Neural cell (in vitro differentiated cells): ENCODE data around the gene ADGRG3. TPM values are rescaled to one million over a fixed set of nuclear protein-coding genes. Genes with fewer than 3 reads are reported as not detected.

Experiments used
- H2AFZ ChIP-seq: fragments of 200-600, 300-800 bp; sonication (generic), shearing (Covaris generic); 2 replicates; pipeline ENCODE4 v1.6.0; 2014; ENCODE audit warnings: low read depth, mild to moderate bottlenecking, antibody characterized with exemption, low read length, moderate library complexity
- H3F3A ChIP-seq: fragments of 200-600 bp; shearing (Covaris generic); 2 replicates; pipeline ENCODE4 v1.6.1; 2016; ENCODE audit warnings: mild to moderate bottlenecking, moderate library complexity, mixed read lengths, antibody characterized with exemption, low read length; ENCODE audit not compliant: insufficient read depth, poor library complexity, severe bottlenecking
- H3K27ac ChIP-seq: fragments of 200-600, 300-800 bp; sonication (generic), shearing (Covaris generic); 2 replicates; pipeline ENCODE4 v1.5.1; 2014; ENCODE audit warnings: mild to moderate bottlenecking, low read length, moderate library complexity
- H3K27me3 ChIP-seq: fragments of 300-800, 200-600 bp; sonication (generic), shearing (Covaris generic); 2 replicates; pipeline ENCODE4 v1.6.0; 2014; ENCODE audit warnings: mild to moderate bottlenecking, low read depth, low read length, moderate library complexity; ENCODE audit not compliant: insufficient read depth
- H3K36me3 ChIP-seq: fragments of 300-800, 200-600 bp; sonication (generic), shearing (Covaris generic); 2 replicates; pipeline ENCODE4 v1.5.1; 2014; ENCODE audit warnings: mild to moderate bottlenecking, antibody characterized with exemption, low read length, moderate library complexity; ENCODE audit not compliant: insufficient read depth
- H3K4me2 ChIP-seq: fragments of 300-800, 200-600 bp; sonication (generic), shearing (Covaris generic); 2 replicates; pipeline ENCODE4 v1.6.0; 2014; ENCODE audit warnings: mild to moderate bottlenecking, low read length
- H3K4me3 ChIP-seq: fragments of 300-800, 200-600 bp; sonication (generic), shearing (Covaris generic); 2 replicates; pipeline ENCODE4 v1.5.1; 2014; ENCODE audit warnings: mild to moderate bottlenecking, low read length, moderate library complexity
- H3K79me2 ChIP-seq: fragments of 200-600 bp; shearing (Covaris generic); replicated peaks from 2 replicates; pipeline ENCODE4 v1.6.0; 2014; ENCODE audit warnings: mild to moderate bottlenecking, low read length, moderate library complexity; ENCODE audit not compliant: insufficient read depth
- H3K9ac ChIP-seq: fragments of 300-800, 200-600 bp; sonication (generic), shearing (Covaris generic); 2 replicates; pipeline ENCODE4 v1.6.1; 2016; ENCODE audit warnings: mild to moderate bottlenecking, low read length, mixed read lengths
- H3K9me2 ChIP-seq: fragments of 200-600 bp; shearing (Covaris generic); 2 replicates; pipeline ENCODE4 v1.6.1; 2016; ENCODE audit warnings: mild to moderate bottlenecking, low read length, mixed read lengths; ENCODE audit not compliant: insufficient read depth
- H3K9me3 ChIP-seq: fragments of 200-600, 300-800 bp; sonication (generic), shearing (Covaris generic); 2 replicates; pipeline ENCODE4 v1.6.1; 2016; ENCODE audit warnings: mild to moderate bottlenecking, mixed run types, low read length, moderate library complexity, mixed read lengths
- H4K20me1 ChIP-seq: fragments of 200-600 bp; shearing (Covaris generic); 2 replicates; pipeline ENCODE4 v1.6.1; 2016; ENCODE audit warnings: mild to moderate bottlenecking, mixed run types; ENCODE audit not compliant: insufficient read depth
- CTCF ChIP-seq: fragments of 450-650 bp; IDR thresholded peaks from 2 replicates; pipeline ENCODE4 v1.5.1; 2014; ENCODE audit warnings: antibody characterized with exemption, mild to moderate bottlenecking, moderate library complexity; ENCODE audit not compliant: poor library complexity, severe bottlenecking
- EP300 ChIP-seq: fragments of 450-650 bp; conservative IDR thresholded peaks from 2 replicates; pipeline ENCODE4 v1.6.1; 2014; ENCODE audit warnings: antibody characterized with exemption, mild to moderate bottlenecking, moderate library complexity; ENCODE audit not compliant: poor library complexity, severe bottlenecking
- EZH2 ChIP-seq: fragments of 200-600, 300-800 bp; shearing (Covaris generic), sonication (generic); IDR thresholded peaks from 2 replicates; pipeline ENCODE4 v1.6.1; 2014; ENCODE audit warnings: antibody characterized with exemption, low read length, borderline replicate concordance, mild to moderate bottlenecking; ENCODE audit not compliant: insufficient read depth, poor library complexity, severe bottlenecking
- MXI1 ChIP-seq: fragments of 450-650 bp; conservative IDR thresholded peaks from 2 replicates; pipeline ENCODE4 v1.6.1; 2014; ENCODE audit warnings: antibody characterized with exemption, mild to moderate bottlenecking; ENCODE audit not compliant: poor library complexity, severe bottlenecking
- POLR2AphosphoS5 ChIP-seq: IDR thresholded peaks from 2 replicates; pipeline ENCODE4 v1.6.1; 2012
- RAD21 ChIP-seq: fragments of 450-650 bp; conservative IDR thresholded peaks from 2 replicates; pipeline ENCODE4 v1.6.1; 2014; ENCODE audit warnings: antibody characterized with exemption, mild to moderate bottlenecking, moderate library complexity
- REST ChIP-seq: IDR thresholded peaks from 2 replicates; pipeline ENCODE4 v1.6.1; 2012; ENCODE audit warnings: borderline replicate concordance
- SMC3 ChIP-seq: fragments of 450-650 bp; conservative IDR thresholded peaks from 2 replicates; pipeline ENCODE4 v1.6.1; 2014; ENCODE audit warnings: antibody characterized with exemption, mild to moderate bottlenecking, moderate library complexity; ENCODE audit not compliant: poor library complexity
- TAF1 ChIP-seq: IDR thresholded peaks from 2 replicates; pipeline ENCODE4 v1.6.1; 2012; ENCODE audit warnings: low read depth
- polyA plus RNA-seq: library from polyadenylated mRNA; depleted of rRNA; stranded (reverse); fragments of >200 nt; gene quantifications from 2 replicates; pipeline ENCODE4 v1.2.3, GENCODE V29; 2014

The ADGRG3 gene
- polyA plus RNA-seq, 1 donor from 2014 or later, result 0.62 TPM

GRCh38 chr16:57635266-57636097 is 32.6 kb upstream of the ADGRG3 start:
- Histone ChIP-seq H3K4me2 (no peak overlapping the region), H3K79me2 (peaks cover 22% of the 10 kb centered on the region), H3K27ac (no peak overlapping the region), H3K36me3 (no peaks in the 10 kb centered on the region), H3F3A (no peaks in the 10 kb centered on the region), H3K9me3 (no peaks in the 10 kb centered on the region), H3K27me3 (no peaks in the 10 kb centered on the region), H2AFZ (no peak overlapping the region), H3K4me3 (no peak overlapping the region), H4K20me1 (no peaks in the 10 kb centered on the region), H3K9ac (no peak overlapping the region), H3K9me2 (no peaks in the 10 kb centered on the region)
- TF ChIP-seq EZH2 (no peak), RAD21 (no peak), EP300 (no peak), MXI1 (no peak), CTCF (no peak), SMC3 (no peak), REST (no peak), TAF1 (no peak), POLR2AphosphoS5 (no peak)

GRCh38 chr16:57636184-57636583 is 31.9 kb upstream of the ADGRG3 start:
- H3K9me2 ChIP-seq, result no peaks in the 10 kb centered on the region
- no peak overlapping the region for H3K4me3 ChIP-seq
- H2AFZ ChIP-seq, result no peak overlapping the region
- no peaks in the 10 kb centered on the region for H4K20me1 ChIP-seq
- TF ChIP-seq REST (no peak), CTCF (no peak), TAF1 (no peak), POLR2AphosphoS5 (no peak), SMC3 (no peak), RAD21 (no peak), EP300 (no peak), MXI1 (no peak), EZH2 (no peak)
- no peaks in the 10 kb centered on the region for H3F3A ChIP-seq
- H3K4me2 ChIP-seq, result no peak overlapping the region
- H3K27ac ChIP-seq, result no peak overlapping the region
- H3K9me3 ChIP-seq, result no peaks in the 10 kb centered on the region
- no peaks in the 10 kb centered on the region for H3K36me3 ChIP-seq
- no peak overlapping the region for H3K9ac ChIP-seq
- H3K79me2 ChIP-seq, result peaks cover 29% of the 10 kb centered on the region
- no peaks in the 10 kb centered on the region for H3K27me3 ChIP-seq
